Iris pigment epithelial cell (primary cell): Measurements from ENCODE around the gene JAGN1.
"Not testable (repeated sequence)": the region's sequence is repeated elsewhere in the genome, so short reads cannot be mapped to it uniquely, and the experiment has no call there.

Experiments used
- DNase-seq: peaks from one replicate; pipeline ENCODE4 v3.0.0-alpha.2; 2011; ENCODE audit warnings: low read depth

The JAGN1 gene

DNA sequence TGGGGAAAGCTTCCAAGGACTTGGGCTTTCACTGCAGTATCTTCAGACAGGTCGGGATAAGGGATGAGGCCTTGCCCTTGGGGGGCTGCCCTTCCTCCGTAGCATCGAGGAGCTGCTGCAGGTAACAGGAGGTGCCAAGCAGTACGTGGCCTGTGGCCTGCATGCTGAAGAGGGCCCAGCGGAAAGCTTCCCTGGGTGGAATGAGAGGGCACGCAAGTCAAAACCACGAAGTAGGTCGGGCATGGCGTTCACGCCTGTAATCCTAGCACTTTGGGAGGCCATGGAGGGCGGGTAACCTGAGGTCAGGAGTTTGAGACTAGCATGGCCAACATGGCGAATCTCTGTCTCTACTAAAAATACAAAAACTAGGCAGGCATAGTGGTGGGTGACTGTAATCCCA lies 23.3 kb upstream of the JAGN1 start:
- no peak for DNase-seq

GRCh38 chr3:9869955-9870354 lies 20.5 kb upstream of the JAGN1 start:
- DNase-seq: no peak

DNA sequence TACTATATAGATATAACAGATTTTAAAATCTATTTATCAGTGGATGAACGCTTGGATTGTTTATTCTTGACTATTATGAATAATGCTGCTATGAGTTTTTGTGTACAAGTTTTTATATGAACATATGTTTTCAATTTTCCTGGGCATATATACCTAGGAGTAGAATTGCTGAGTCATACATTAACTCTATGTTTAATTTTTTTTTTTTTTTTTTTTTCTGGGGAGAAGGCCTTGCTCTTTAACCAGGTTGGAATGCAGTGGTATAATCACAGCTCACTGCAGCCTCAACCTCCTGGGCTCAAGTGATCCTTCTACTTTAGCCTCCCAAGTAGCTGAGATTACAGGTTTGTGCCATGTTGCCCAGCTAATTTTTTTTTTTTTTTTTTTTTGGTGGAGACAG lies 19.4 kb upstream of the JAGN1 start:
- DNase-seq: peak; percentile 77

GRCh38 chr3:9872067-9872466 lies 18.3 kb upstream of the JAGN1 start:
- DNase-seq: not testable (repeated sequence)

GRCh38 chr3:9875448-9875847 lies 15.0 kb upstream of the JAGN1 start:
- no peak for DNase-seq

DNA sequence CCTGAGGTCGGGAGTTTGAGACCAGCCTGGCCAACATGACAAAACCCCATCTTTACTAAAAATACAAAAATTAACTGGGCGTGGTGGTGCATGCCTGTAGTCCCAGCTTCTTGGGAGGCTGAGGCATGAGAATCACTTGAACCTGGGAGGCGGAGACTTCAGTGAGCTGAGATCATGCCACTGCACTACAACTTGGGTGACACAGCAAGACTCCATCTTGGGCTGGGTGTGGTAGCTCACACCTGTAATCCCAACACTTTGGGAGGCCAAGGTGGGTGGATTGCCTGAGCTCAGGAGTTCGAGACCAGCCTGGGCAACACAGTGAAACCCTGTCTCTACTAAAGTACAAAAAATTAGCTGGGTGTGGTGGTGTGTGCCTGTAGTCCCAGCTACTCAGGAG lies 14.2 kb upstream of the JAGN1 start:
- not testable (repeated sequence) for DNase-seq

DNA sequence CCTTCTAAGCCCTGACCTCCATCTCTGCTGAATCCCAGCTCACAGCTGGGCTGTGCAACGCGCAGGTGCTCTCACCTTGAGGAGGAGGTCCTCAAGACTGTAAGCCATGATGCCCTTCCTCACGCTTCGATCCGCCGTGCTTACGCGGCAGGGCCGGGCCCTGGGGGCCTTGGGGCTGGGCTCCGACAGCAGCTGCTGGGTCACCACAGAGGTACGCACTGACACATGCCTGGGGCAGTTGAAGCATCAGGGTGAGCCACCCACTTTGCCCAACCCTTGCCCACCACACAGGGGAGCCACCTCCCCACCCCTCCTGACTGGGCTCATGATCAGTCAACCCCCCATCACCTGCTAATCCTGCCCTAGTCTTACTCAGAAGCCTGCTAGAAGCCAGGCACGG lies 13.4 kb upstream of the JAGN1 start:
- DNase-seq: no peak

DNA sequence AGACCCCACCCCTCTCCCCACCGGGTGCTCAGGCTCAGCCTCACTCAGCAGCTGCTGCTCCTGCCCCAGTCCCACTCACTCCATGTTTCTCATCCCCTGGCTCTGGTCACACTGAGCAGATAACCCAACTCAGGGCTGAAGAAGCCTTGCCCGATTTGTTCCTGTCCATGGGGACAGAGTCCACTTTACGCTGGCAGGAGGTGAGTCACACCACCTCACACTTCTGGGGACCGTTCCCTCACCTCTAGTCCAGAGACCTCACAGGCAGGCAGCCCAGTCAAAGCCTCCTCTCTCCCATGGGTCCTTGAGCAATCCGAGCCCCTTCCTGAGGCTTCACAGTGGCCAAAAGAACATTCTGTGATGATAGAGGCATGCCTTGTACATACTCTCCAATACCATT lies 11.7 kb upstream of the JAGN1 start:
- DNase-seq: peak; percentile 30

DNA sequence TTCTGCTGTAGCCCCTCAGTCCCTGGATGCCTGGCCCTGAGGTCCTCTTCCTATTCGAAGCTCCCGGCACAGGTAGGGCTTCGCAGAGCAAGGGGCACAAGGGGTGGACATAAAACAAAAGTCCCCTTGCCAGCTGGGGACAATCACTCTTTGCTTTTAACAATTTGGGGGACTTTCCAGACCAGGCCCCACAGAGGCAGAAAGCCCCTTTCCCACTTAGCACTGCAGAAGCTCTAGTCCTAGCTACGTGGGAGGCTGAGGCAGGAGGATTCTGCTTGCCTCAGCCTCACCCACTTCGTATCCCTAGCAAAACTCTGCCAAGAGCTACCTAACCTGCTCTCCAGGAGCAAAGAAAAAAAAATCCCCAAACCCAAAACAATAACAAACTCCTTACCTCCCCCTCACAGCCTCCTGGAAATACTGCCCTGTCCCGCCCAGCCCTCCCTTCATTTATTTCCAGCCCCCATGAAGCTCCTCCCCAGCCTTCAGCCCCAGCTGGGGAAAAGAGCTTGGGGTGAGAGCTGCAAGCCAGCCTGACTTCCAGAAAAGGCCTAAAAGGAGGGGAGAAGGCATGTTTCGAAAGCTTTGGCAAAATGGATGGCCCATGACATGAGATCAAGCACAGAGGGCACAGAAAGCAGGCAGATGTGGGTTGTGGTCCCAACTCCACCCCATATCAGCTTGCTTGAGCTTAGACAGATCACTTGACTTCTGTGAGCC lies 10.4 kb upstream of the JAGN1 start, which contains the start of gene CIDEC:
Gene CIDEC (minus strand): TSS at position 424 of the 720 bp plus-strand sequence. CDS start 1,767 bp downstream, outside the sequence.
- no peak for DNase-seq

- no peak for DNase-seq
Observed at GRCh38 chr3:9881441-9881840, 9.0 kb upstream of the JAGN1 start.

DNA sequence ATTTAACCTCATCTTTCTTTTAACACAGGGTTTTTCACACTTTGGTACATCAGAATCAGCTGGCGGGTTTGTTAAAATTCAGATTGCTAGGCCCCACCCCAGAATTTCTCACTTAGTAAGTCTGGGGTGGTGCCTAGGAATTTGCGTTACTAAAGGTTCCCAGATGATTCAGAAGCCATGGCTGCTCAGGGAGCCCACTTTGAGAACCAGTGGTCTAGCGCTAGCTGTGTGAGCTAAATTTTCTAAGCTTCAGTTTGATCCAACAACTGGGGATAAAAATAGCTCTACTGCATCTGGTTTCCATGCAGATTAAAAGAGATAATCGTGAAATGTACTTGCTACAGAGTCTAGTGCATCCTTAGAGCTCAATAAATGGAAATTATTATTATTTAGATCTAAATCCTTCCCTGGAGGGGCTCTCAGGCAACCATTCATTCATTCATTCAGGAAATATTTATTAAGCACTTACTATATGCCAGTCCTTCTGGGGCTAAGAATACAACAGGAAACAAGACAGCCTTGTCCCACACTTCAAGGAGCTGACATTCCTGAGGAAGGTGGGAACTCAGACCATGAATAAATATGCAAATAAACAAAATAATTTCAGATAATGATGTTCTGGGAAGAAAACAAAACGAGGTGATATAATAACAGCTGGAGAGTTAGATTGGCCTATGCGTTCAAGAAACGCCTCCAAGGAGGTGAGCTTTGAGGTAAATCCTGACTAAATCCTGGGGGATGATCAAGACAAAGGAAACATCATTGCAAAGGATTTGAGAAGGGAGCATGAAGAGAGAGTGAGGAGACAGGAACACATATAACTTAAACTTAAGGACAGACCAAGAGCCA lies 6.5 kb upstream of the JAGN1 start:
- peak; percentile 72 for DNase-seq

- peak; percentile 95 for DNase-seq
Observed at GRCh38 chr3:9884555-9885165, 5.8 kb upstream of the JAGN1 start.

GRCh38 chr3:9886328-9886727 lies 4.1 kb upstream of the JAGN1 start:
- DNase-seq: no peak

DNA sequence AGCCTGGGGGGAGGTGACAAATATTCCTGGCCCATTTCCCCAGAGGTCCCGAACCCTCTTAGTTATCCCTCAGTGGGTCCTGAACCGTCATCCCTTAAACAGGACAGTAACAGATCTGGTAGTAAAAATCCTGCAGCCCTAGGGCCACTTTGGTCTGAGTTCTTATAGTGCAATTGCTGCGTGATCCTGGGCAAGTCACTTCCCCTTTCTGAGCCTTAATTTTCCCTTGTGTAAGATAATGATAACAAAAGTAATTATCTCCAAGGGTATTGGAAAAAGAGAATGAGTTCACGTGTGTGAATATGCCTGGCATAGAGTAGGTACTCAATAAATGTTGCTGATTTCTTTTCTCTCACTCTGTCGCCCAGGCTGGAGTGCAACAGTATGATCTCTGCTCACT lies 2.9 kb upstream of the JAGN1 start:
- no peak for DNase-seq

GRCh38 chr3:9888540-9888939 lies 1.9 kb upstream of the JAGN1 start:
- no peak for DNase-seq

- no peak for DNase-seq
Observed at GRCh38 chr3:9889405-9889804, 1.0 kb upstream of the JAGN1 start.

DNA sequence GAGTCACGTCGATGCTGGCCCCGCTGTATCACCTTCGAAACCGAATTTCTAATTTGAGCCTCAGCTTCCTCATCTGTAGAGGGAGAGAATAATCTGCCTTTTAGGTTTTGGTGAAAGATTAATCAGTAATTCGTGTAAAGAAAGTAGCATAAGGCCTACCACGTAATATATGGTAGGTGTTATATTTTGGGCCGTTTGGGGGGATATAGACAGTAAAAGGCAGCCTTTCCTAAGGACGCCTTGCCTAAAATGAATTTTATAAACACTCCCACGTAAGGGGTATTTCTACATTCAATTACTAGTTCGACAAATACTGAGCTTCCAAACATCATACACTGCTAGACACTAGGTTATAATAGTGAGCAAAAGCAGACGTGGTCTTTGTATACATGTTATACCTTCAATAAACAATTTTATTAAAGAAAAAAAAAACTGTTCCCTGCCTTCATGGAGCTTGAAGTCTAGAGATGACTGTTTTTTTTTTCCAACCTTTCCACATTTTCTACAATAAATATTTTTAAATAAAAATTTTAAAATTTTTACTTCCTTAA lies 737 bp downstream of the JAGN1 start:
- no peak for DNase-seq

- no peak for DNase-seq
Observed at GRCh38 chr3:9893739-9894138, 3.3 kb downstream of the JAGN1 start.

GRCh38 chr3:9895715-9896114 lies 5.3 kb downstream of the JAGN1 start:
- DNase-seq: not testable (repeated sequence)

- DNase-seq: peak; percentile 58
Observed at GRCh38 chr3:9896755-9897407, 6.5 kb downstream of the JAGN1 start.

- peak; percentile 72 for DNase-seq
Observed at GRCh38 chr3:9897408-9898372, 7.3 kb downstream of the JAGN1 start.
